Left colon (tissue), 2 donors: ENCODE data around the gene AGBL1. TPM values are rescaled to one million over a fixed set of nuclear protein-coding genes. Genes with fewer than 3 reads are reported as not detected.

Experiments
- ATAC-seq: fragments of 200-7000 bp; cut with Tn5 transposase; one replicate; pipeline ENCODE4 v1.9.1; 2020; ENCODE audit warnings: mild to moderate bottlenecking, moderate library complexity
- DNase-seq, 2 donors: peaks; one replicate each; pipeline ENCODE4 v3.0.0-alpha.2; 2020
- intact Hi-C, 2 donors: fragments of 100-400 bp; cut with DNase I in 1 of 2; cut with micrococcal nuclease in 1 of 2; formaldehyde crosslinking; loops; one replicate each; pipeline versions ENCODE4 v1.11.2 to v1.14.0; 2022; cut with DNase I, micrococcal nuclease
- total RNA-seq, 2 donors: library from RNA; stranded (reverse); fragmentation: NEBNext Ultra II Directional; extraction: Animal tissue kit (Norgen Biotek cat#: 25700); gene quantifications; one replicate each; pipeline ENCODE4 v1.2.1, GENCODE V29; 2021
- donor health status: DM: no; HTN: no; CAD: no.
- donor health status: DM: yes; HTN: yes; CAD: no.

Gene AGBL1
- total RNA-seq, 2 donors from 2014 or later = 0.22 to 0.34 TPM

GRCh38 chr15:86634146-86634545 lies 554.5 kb downstream of the AGBL1 start:
- intact Hi-C loops = no loop called here
- DNase-seq (no peak), ATAC-seq (no peak)

GRCh38 chr15:86634992-86635638 lies 555.4 kb downstream of the AGBL1 start:
- intact Hi-C loops = no loop called here
- ATAC-seq (peak; percentile 95), DNase-seq (no peak)

- ATAC-seq = peak; percentile 60
- intact Hi-C loops = no loop called here
- no peak for DNase-seq
These were observed 564.7 kb downstream of the AGBL1 start for GRCh38 chr15:86644339-86644738.

GRCh38 chr15:86645925-86646500 lies 566.3 kb downstream of the AGBL1 start:
- DNase-seq (no peak), ATAC-seq (no peak)
- intact Hi-C loops = no loop called here

GRCh38 chr15:86647810-86648440 lies 568.3 kb downstream of the AGBL1 start:
- intact Hi-C loops = no loop called here
- ATAC-seq (no peak), DNase-seq (no peak)

GRCh38 chr15:86649277-86649676 lies 569.6 kb downstream of the AGBL1 start:
- DNase-seq (no peak), ATAC-seq (no peak)
- intact Hi-C loops = no loop called here

GRCh38 chr15:86650094-86650493 lies 570.4 kb downstream of the AGBL1 start:
- peak; percentile 93 for ATAC-seq
- intact Hi-C loops = no loop called here
- no peak for DNase-seq

GRCh38 chr15:86653344-86654197 lies 573.9 kb downstream of the AGBL1 start:
- no peak for ATAC-seq
- intact Hi-C loops = no loop called here
- DNase-seq = no peak

- ATAC-seq = no peak
- intact Hi-C loops = no loop called here
These were observed 574.8 kb downstream of the AGBL1 start for GRCh38 chr15:86654501-86654900.

GRCh38 chr15:86657305-86657704 lies 577.6 kb downstream of the AGBL1 start:
- DNase-seq (no peak), ATAC-seq (no peak)
- intact Hi-C loops = no loop called here

More at GRCh38 chr15:86654501-86654900, 574.8 kb downstream of the AGBL1 start:
- no peak for DNase-seq

GRCh38 chr15:86659724-86660411 lies 580.2 kb downstream of the AGBL1 start:
- ATAC-seq (no peak), DNase-seq (no peak)
- intact Hi-C loops = no loop called here

- DNase-seq (no peak), ATAC-seq (no peak)
- intact Hi-C loops = no loop called here
These were observed 581.9 kb downstream of the AGBL1 start for GRCh38 chr15:86661580-86661979.

- ATAC-seq = no peak
- intact Hi-C loops = no loop called here
- no peak for DNase-seq
These were observed 583.6 kb downstream of the AGBL1 start for GRCh38 chr15:86663304-86663703.

GRCh38 chr15:86663979-86664378 lies 584.3 kb downstream of the AGBL1 start:
- DNase-seq (no peak), ATAC-seq (no peak)
- intact Hi-C loops = no loop called here

GRCh38 chr15:86664581-86664980 lies 584.9 kb downstream of the AGBL1 start:
- ATAC-seq (no peak), DNase-seq (no peak)
- intact Hi-C loops = no loop called here

- DNase-seq (no peak), ATAC-seq (no peak)
- intact Hi-C loops = no loop called here
These were observed 596.3 kb downstream of the AGBL1 start for GRCh38 chr15:86676002-86676401.

GRCh38 chr15:86677278-86677677 lies 597.6 kb downstream of the AGBL1 start:
- DNase-seq (no peak), ATAC-seq (no peak)
- intact Hi-C loops = no loop called here

- ATAC-seq (no peak), DNase-seq (no peak)
- intact Hi-C loops = no loop called here
These were observed 605.6 kb downstream of the AGBL1 start for GRCh38 chr15:86685263-86685662.

- DNase-seq (no peak), ATAC-seq (no peak)
- intact Hi-C loops = no loop called here
These were observed 609.3 kb downstream of the AGBL1 start for GRCh38 chr15:86689006-86689405.
